Measurements from ENCODE around the gene SKAP2. TPM values are rescaled to one million over a fixed set of nuclear protein-coding genes. Genes with fewer than 3 reads are reported as not detected.

Gene SKAP2
- total RNA-seq, 1 experiment from 2014 or later: 30.7 TPM

GRCh38 chr7:26670841-26671240 lies 193.5 kb downstream of the SKAP2 start:
- POLR2A ChIA-PET: no interaction called here
- Histone ChIP-seq H3K4me2 (ENCODE audit: low read length) (no peak overlapping the region), H3K9ac (ENCODE audit: low read length) (no peak overlapping the region), H3K9me2 (ENCODE audit: insufficient read depth) (no peaks in the 10 kb centered on the region), H3K27me3 (ENCODE audit: insufficient read depth, low read length) (no peaks in the 10 kb centered on the region), H3K4me1 (ENCODE audit: control insufficient read depth in 1 of 2, insufficient read depth in 2 of 2, low read length in 2 of 2) (peaks cover 0 to 9% of the 10 kb centered on the region in 2 experiments; a peak in 1 of 4 replicates), H3K79me2 (ENCODE audit: insufficient read depth, low read length) (no peaks in the 10 kb centered on the region), H2AFZ (ENCODE audit: low read depth, low read length, poor library complexity, severe bottlenecking) (no peak overlapping the region), H3K27ac (ENCODE audit: low read depth, low read length) (no peak overlapping the region), H3K36me3 (ENCODE audit: control insufficient read depth in 1 of 2, insufficient read depth in 2 of 2, low read length in 2 of 2) (no peaks in the 10 kb centered on the region), H4K20me1 (ENCODE audit: insufficient read depth) (no peaks in the 10 kb centered on the region), H3K4me3 (replicated peaks in 1 of 2; ENCODE audit: low read depth in 1 of 2, low read length in 2 of 2) (no peak overlapping the region), H3K9me3 (ENCODE audit: control insufficient read depth in 1 of 2, insufficient read depth in 1 of 2, low read depth in 1 of 2, low read length in 2 of 2) (no peaks in the 10 kb centered on the region)
- intact Hi-C loops (cut with micrococcal nuclease): loop anchor here (10.0 kb wide), 1 partner anchor 1254 kb away; no protein-coding TSS in a partner anchor
- RAD21 ChIA-PET (ENCODE audit: low non-redundant PET in 1 of 2, low total read pairs in 2 of 2, uncharacterized antibody in 2 of 2, unreplicated experiment in 2 of 2): no interaction called here
- ATAC-seq (no peak), DNase-seq (ENCODE audit: low read depth, low spot score) (no peak)
- TF ChIP-seq EZH2 (IDR thresholded peaks at IDR 0.05) (no peak), REST (IDR thresholded peaks at IDR 0.05; ENCODE audit: low read depth) (no peak), SP1 (IDR thresholded peaks at IDR 0.05; ENCODE audit: low read depth) (no peak), POLR2A (IDR thresholded peaks at IDR 0.05; ENCODE audit: borderline replicate concordance, extremely low read depth, insufficient read depth, insufficient read length) (no peak), JUND (IDR thresholded peaks at IDR 0.05) (no peak), SRF (IDR thresholded peaks at IDR 0.05; ENCODE audit: low read depth) (no peak), CBX3 (IDR thresholded peaks at IDR 0.05; ENCODE audit: low read depth) (no peak), RAD21 (IDR thresholded peaks at IDR 0.05; ENCODE audit: low read depth) (no peak)
- CTCF ChIA-PET: interaction anchor here (1.0 to 8.0 kb wide), 4 partner anchors 299 to 778 kb away, joined by 3 to 232 read pairs (median 6); no protein-coding TSS in a partner anchor
- no TSS peak for BruUV-seq (replicated peaks)
